Activated CD8-positive, alpha-beta memory T cell treated with anti-CD3 and anti-CD28 coated beads for 4 hours (primary cell): ENCODE results near the gene ERCC4.

Source experiments
- DNase-seq, 2 donors: peaks; one replicate each; pipeline ENCODE4 v3.0.0-alpha.2; 2020; ENCODE audit warnings: low read depth in 2 of 2

Gene ERCC4

DNA sequence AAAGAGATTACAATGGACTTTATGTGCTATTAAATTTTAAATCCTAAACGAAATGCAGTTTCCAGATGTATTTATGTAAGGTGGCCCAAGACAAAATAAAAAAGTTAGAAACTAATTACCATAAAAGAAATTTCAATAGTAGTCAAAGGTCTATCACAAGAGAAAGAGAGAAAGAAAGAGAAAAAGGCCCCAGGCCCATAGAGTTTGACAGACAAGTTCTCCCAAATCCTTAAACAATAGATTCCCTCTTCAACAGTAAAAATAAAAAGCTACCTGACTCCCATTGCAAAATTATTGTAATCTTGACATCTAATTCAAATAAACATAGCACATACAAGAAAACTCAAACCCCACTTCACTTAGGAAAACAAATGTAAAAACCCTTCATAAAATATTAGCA lies 8.6 kb upstream of the ERCC4 start:
- DNase-seq, result no peak

DNA sequence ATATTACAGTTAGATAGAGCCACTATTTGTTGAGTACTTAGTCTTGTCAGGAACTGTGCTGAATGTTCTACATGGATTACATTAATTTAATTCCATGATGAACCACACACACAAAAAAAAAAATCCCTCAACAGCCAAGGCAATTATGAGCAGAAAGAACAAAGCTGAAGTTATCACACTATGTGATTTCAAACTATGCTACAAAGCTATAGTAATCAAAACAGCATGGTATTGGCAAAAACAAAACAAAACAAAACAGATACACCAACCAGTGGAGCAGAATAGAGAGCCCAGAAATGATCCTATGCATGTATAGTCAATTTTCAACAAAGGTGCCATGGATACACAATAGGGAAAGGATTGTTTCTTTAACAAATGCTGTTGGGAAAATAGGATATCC lies 8.1 kb upstream of the ERCC4 start:
- DNase-seq, result no peak

DNA sequence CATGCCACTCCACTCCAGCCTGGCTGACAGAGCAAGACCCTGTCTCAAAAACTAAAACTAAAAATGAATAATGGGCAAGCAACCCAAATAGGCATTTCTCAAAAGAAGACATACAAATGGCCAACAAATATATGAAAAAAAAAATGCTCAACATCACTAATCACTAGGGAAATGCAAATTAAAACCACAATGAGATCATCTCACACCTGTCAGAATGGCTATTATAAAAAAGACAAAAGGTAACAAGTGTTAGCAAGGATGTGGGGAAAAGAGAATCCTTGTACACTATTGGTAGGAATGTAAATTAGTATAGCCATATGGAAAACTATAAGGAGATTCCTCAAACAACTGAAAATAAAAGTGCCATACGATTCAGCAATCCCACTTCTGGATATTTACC lies 7.1 kb upstream of the ERCC4 start:
- DNase-seq, result no peak

DNA sequence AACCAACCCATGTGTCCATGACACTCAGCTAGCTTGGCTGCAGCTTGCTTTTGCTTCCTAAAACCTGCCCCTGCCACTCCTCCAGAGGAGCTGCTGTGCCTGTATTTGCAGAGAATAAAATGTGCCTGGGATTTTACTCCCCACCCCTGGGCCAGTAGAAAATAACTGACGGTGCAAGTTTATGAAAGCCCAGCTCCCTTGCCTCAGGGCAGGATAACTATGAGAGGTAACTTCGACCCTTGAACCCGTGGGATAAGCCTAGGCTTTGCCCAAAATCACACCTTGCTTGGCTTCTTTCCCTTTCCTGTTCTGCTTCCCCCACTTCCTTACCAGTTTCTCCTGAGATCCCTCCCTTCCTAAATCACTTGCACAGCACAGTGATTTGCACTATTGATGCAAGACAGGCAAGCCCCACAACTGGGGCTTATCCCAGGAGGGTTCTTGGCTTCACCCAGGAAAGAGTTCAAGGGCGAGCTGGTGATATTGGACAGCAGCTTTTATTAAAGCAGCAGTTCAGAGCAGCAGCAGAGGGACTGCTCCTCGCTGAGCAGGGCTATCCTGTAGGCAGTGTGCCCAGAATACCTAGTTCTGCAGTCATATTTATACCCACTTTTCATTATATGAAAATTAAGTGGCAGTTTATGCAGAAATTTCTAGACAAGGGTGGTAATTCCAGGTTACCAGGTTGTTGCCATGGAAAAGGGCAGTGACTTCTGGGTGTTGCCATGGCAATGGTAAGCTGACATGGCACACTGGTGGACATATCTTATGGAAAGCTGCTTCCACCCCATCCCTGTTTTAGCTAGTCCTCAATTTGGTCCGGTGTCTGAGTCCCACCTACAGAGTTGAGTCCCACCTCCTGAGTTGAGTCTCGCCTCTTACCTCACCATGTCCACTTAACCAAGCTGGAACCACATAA lies 6.3 kb upstream of the ERCC4 start:
- no peak for DNase-seq

DNA sequence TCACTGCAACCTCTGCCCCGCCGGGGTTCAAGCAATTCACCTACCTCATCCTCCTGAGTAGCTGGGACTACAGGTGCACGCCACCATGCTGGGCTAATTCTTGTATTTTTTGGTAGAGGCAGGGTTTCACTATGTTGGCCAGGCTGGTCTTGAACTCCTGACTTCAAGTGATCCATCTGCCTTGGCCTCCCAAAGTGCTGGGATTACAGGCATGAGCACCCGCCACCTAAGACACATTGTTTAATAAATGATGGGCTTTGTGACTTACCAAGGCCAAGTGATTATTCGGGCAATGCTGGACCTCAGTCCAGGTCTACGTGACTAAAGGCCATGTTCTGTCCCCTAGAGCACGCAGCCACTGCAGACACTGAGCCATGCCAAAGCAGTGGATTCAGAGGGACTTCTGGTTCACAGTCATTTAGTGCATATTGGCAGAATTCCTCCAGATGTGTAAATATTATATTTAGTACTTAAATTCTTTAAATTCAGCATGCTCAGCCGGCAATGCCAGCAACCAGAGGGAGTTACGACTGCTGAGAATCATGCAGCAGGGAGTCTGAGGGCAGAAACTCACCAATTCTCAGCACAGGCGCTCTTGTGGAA lies 4.8 kb upstream of the ERCC4 start:
- no peak for DNase-seq

DNA sequence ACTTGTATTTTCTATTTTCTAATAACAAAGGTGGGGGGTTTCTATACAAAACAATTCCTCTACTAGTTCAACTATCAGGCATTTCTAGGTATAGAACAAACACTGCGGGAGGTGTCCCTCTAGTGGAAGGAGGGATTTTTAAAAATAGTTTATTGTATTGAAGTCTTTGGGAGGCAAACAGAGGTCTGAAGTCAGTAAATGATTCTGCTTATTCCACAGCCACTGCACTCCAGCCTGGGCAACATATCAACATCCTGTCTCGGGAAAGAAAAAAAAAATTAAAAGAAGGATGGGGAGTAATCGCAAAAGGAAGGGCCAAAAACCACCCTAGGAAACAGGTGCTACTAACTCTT lies 648 bp upstream of the ERCC4 start:
- no peak for DNase-seq

DNA sequence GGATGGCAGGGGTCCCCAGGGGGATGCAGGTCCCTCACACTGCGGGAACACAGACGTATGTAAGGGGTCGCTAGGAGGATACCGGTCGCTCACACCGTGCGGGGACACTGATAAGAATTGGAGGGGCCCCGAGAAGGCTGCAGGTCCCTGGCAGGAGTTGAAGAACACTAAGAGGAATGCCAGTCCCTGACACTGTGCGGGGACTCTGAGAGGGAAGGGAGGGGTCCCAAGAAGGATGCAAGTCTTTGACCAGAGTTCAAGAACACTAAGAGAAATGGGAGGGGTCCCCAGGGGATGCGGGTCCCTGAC lies 510 bp downstream of the ERCC4 start:
- DNase-seq, result no peak

DNA sequence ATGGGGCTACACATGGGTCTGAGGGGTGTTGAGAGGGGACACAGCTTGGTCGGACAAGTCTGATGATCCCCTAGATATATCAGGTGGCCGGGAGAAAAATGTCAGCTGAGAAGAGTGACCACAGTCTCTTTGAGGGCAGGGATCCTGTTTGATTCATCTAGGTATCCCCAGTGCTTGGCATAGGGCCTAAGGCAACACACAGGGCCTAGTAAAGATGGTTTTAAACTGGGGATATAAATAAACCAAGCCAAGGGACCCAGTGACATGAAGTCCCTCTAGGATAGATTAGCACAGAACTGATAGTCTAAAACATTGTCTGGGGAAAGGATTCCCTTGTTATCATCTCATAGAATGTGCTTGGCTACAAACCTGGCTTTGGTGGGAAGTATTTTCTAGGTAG lies 1.4 kb downstream of the ERCC4 start:
- no peak for DNase-seq

DNA sequence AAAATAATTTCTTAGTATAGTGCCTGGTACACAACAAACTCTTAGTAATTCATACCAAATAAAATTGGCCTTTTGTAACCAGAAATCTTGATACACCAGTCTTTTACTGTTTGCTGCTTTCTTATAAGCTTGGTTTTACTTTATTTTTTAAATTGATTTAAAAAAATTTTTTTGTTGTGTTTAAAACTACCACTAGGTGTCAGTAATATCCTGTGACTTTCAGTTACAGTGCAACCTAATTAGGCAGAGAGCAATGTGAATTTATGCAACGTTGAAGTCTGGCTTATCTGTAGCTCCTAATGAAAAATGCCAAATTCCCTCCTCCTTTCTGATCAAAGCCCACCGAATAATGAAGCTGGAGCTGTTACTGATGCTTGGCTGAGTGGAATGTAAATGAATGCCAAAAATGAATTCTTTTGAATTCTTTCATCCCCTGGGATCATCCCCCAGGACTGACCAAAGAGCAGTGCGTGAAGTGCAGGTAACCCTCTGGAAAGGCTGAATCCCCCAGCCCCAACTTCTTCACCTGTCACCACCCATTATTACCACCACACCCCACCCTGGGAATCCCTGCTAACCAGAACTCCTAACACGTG lies 3.8 kb downstream of the ERCC4 start:
- DNase-seq, result no peak

DNA sequence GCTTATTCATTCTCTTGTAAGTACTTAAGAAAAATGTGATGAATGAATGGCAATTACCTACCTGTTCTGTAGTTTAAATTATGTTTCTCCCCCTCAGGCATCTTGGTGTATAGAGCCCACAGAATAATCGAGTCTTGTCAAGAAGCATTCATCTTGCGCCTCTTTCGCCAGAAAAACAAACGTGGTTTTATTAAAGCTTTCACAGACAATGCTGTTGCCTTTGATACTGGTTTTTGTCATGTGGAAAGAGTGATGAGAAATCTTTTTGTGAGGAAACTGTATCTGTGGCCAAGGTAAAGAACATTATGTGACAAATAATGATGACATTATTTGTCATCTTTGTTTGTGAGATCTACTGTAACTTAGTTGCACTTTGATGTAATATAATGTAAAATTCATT lies 6.5 kb downstream of the ERCC4 start:
- DNase-seq, result no peak

DNA sequence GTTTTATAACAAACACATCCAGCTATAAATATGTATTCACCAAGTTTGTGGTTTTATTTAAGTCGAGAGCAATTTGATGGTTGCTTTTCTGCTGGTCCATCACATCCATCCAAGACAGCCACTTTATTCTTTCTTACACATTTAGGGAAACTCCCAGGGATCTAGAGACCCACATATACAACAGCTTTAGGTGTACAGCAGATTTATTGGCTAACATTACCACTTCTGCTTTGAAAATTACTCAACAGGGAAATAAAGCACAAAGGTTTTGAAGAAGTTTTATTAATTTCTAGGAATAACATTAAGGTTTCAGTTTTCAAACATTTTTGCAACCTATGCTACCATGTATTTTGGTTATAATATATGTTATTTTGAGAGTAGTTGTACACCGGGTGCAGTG lies 6.9 kb downstream of the ERCC4 start:
- DNase-seq, result no peak

DNA sequence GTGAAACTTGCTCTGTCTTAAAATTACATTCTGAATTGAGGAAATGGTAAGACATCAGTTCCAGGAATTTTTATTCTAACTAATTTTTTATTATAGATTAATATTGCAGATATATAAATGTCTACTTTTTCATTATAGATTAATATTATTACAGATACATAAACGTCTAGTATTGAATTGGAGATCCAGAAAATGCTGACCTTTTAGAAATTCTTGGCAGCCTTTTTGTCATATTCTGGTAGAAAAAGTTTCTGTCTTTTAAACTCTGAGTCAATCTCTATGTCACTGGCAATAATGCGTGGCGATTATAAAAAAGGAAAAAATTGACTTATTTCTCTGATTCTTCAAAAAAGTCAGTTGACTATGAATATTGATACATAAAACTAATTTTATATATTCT lies 8.7 kb downstream of the ERCC4 start:
- no peak for DNase-seq

DNA sequence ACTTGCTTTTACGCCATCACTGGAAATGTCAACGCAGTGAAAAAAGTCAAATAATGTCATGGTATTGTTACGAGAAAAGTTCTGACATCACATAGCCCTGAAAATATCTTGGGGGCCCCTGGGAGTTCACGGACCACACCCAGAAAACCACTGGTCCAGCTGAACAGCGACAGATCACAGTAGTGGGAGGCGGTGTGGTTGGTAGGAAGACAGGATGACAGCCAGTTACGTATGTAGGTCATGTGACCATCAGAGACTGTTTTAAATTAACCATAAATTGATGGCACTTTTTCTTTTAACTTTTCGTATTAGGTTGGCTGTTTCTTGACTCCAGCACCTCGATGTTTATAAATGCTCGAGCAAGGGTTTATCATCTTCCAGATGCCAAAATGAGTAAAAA lies 11.9 kb downstream of the ERCC4 start:
- DNase-seq, result no peak

DNA sequence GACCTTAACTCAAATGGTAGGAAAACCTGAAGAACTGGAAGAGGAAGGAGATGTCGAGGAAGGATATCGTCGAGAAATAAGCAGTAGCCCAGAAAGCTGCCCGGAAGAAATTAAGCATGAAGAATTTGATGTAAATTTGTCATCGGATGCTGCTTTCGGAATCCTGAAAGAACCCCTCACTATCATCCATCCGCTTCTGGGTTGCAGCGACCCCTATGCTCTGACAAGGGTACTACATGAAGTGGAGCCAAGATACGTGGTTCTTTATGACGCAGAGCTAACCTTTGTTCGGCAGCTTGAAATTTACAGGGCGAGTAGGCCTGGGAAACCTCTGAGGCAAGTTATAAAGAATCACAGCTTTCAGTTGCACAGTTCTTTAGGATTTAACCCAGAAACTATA lies 15.5 kb downstream of the ERCC4 start:
- DNase-seq, result no peak

DNA sequence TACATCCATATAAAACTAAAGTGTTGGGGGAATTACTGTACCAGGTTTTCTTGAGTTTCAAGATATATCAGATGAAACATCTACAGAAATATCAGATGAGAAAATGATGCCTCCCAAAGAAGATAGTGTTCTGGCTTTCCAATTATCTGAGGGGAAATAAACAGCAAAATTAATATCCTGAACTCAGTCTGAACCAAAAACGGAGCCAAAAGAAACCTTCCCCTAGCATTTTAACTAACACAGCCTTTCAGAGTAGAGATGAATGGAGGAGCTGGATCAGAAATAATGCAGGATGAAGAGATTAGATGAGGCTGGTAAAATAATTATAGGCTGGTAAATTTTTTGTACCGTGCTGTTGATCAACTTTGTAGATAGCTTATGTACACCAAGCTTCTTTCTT lies 16.2 kb downstream of the ERCC4 start:
- DNase-seq, result no peak

DNA sequence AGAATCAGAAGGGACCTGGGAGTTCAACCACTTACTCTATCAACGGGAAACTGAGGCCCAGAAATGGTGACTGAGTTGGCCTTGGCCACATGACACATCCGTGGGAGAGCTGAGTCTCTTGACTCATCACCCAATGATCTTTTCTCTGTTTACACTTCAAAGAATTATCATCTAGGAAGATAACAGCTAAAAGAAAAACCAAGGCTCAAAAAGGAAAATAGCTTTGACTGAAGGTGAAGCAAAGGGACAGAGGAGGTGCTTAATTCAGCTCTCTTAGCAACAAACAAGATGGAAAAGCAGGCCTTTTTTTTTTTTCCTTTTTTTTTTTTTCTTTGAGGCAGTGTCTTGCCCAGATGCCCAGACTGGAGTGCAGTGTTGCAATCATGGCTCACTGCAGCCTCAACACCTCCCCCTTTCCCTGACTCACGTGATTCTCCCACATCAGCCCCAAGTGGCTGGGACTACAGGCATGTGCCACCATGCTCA lies 16.7 kb downstream of the ERCC4 start:
- DNase-seq, result no peak

DNA sequence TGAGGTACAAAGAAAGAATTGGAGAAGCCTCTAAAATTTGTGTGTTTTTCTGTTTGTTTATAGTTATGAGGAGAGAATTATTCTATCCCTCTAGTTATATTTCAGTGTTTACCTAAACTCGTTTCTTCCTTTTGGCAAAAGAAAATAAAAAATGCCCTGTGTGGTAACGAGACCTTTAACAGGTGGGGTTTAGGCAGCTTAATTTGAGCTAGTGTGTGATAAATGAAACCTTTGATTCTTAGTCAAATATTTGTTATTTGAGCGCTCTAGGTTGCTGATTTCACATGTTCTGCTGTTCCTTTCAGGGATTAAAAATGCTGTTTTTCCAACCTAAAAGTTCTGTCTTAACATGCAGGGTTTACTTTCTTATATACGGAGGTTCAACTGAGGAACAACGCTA lies 17.5 kb downstream of the ERCC4 start:
- DNase-seq, result no peak

DNA sequence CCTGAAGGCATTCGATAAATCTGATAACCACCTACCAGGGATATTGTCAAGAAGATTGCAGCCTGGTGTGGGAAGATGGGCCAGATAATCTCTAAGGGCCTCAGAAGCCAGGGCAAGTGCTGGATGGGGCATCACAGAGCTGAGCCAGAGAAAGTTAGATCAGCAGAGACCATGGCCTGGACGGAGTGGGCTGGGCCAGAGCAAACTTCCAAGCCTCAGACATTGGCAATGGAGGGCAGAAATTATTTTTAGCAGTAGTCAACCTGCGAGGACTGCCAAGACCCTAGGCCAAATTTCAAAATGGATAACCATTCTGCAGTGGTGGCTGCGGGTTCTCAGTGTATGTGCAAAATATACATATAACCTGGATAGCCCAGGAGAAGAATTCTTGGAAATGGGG lies 18.5 kb downstream of the ERCC4 start:
- DNase-seq, result no peak

DNA sequence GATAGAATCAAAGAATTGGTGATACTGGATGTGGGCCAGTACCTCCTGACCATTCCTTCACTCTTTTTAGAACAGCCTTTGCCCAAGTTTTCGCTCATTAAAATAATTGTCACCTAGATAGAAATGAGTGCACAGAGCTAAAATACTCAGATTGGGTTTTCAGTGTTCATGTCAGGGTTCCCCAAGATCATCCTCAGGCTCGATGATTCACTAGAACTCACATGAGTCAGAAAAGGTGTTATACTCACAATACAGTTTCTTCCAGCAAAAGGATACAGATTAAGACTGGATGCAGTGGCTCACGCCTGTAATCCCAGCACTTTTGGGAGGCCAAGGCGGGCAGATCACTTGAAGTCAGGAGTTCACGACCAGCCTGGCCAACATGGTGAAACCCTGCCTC lies 19.9 kb downstream of the ERCC4 start:
- DNase-seq, result no peak

DNA sequence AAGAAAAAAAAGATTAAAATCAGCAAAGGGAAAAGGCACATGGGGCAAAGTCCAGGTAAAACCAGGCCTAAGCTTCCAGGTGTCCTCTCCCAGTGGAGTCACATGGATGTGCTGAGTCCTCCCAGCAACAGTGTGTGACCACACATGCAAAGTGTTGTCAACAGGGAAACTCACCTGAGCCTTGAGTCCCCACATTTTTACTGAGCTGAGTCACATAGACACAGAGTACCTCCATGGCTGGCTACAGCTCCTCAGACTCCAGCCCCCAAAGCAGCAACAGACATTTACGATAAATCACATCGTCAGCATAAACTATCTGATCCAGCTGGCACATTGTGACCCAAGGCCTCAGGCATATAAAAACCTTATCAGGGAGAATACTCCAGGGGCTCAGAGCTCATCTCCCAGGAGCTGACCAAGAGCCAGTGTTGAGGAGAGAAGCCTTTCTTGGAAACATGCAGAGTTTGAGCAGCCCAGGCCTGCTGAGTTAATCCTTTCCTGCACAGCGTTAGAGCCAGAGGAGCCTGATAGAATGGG lies 20.5 kb downstream of the ERCC4 start:
- no peak for DNase-seq

DNA sequence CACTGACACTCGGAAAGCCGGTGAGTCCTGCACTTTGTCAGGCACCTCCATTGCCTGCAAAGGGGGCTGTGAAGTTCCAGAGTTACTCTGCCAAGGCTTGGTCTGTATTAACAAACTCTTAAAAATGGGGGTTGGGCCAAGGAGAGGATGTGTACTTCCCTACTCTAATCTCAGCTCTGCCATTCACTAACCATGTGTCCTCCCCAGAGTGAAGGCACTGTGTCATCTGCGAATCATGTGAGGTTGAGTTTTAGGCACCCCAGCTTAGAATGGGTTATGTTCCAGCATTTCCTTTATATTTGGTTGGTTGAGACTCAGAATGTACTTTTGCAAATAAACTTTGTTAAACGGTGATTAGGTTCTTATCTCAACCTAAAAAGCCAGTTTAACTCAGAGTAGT lies 24.9 kb downstream of the ERCC4 start:
- DNase-seq, result no peak

DNA sequence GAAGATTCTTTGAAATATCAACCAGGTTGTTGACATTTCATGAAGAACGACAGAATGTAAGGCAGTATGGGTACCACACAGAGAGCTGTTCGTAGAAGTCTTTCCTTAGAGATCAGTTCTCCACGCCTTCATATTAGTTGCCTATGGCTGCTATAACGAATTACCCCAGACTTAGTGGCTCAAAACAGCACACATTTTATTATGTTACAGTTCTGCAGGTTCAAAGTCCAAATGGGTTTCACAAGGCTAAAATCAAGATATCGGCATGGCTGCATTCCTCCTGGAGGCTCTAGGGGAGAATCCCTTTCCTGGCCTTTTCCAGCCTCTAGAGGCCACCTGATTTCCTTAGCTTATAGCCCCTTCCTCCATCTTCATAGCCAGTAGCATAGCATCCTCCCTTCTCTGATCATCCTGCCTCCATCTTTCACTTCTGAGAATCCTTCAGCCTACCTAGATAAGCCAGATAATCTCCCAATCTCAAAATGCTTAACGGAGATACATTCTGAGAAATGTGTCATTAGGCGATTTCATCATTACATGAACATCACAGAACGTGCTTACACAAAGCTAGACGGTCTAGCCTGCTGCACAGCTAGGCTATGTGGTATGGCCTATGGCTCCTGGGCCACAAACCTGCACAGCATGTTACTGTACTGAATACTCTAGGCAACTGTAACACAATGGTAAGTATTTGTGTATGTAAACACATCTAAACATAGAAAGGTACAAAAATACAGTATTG lies 26.0 kb downstream of the ERCC4 start:
- no peak for DNase-seq
